ENCODE data around the gene RABL6. TPM values are rescaled to one million over a fixed set of nuclear protein-coding genes. Genes with fewer than 3 reads are reported as not detected.

RABL6 gene
- total and polyA plus RNA-seq, 3 donors from 2014 or later: 69.1 to 103 (median 95.1) TPM

DNA sequence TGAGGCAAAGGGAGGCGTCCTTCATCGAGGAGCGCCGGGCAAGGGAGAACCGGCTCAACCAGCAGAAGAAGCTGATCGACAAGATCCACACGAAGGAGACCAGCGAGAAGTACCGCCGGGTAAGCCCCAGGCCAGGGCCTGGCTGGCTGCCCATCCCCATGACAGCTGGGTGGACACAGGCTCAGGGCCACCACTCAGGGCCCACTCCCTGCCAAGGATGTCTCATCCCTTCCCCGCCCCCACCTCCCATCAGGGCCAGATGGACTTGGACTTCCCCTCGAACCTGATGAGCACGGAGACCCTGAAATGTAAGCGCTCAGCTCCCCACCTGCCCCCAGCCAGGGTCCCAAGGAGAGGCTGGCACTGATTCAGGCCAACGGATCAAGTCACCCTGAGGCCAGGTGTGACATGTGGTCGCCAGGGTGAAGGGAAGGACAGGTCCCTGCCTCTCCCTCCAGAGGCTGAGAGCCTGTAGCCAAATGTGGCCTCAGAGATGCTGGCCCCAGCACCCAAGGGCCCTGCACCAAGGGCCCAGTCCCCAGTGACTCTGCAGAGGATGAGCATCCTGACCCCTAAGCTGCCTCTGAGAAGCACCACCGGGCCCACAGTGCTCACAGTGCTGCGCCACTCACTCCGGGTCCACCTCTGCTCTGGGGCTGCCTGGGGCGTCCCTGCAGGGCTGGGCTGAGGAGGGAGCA, 3.1 kb upstream of the RABL6 start:
- WGBS, 2 donors: 87 to 88% methylated on average over 13 to 20 of the region's 20 CpGs
- no peaks in the 10 kb centered on the region for H3K27me3 ChIP-seq
- H3K36me3 ChIP-seq (ENCODE audit: low read depth, missing control alignments): no peaks in the 10 kb centered on the region
- intact Hi-C loops (cut with DNase I; ENCODE audit: low total_unique reads): loop anchor here (5.0 kb wide), 1 partner anchor 138 kb away; the partner anchor contains the start of gene FBXW5
- no peak for DNase-seq
- TF ChIP-seq, protein P1, sequence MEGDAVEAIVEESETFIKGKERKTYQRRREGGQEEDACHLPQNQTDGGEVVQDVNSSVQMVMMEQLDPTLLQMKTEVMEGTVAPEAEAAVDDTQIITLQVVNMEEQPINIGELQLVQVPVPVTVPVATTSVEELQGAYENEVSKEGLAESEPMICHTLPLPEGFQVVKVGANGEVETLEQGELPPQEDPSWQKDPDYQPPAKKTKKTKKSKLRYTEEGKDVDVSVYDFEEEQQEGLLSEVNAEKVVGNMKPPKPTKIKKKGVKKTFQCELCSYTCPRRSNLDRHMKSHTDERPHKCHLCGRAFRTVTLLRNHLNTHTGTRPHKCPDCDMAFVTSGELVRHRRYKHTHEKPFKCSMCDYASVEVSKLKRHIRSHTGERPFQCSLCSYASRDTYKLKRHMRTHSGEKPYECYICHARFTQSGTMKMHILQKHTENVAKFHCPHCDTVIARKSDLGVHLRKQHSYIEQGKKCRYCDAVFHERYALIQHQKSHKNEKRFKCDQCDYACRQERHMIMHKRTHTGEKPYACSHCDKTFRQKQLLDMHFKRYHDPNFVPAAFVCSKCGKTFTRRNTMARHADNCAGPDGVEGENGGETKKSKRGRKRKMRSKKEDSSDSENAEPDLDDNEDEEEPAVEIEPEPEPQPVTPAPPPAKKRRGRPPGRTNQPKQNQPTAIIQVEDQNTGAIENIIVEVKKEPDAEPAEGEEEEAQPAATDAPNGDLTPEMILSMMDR (IDR thresholded peaks at IDR 0.05): no peak
- no peak for TF ChIP-seq POLR2A (IDR thresholded peaks at IDR 0.05)
- H3K4me1 ChIP-seq: peaks cover 13% of the 10 kb centered on the region
- H3K4me3 ChIP-seq: no peak overlapping the region
- H3K9me3 ChIP-seq: no peaks in the 10 kb centered on the region
- no peak overlapping the region for H3K27ac ChIP-seq

DNA sequence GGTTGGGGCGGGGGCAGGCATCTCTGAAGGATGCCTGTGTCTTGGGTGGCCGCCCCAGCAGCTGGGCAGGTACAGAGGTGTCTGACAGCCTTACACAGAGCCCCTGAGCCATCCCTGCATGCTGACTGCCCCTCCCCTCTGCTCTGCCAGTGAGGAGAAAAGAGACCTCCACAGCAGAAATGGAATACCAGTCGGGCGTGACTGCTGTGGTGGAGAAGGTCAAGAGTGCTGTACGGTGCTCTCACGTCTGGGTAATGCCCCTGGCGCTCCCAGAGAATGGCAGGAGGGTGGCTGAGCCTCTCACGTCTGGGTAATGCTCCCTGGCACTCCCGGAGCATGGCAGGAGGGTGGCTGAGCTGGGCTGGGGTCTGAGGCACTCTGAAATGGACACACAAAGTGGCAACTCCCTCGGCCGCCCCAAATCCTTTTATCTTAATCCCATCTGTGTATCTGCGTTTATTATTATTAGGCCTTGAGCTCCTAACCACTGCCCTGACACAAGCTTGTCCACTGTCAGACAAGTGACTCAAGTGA, 2.5 kb upstream of the RABL6 start:
- no peak for TF ChIP-seq POLR2A (IDR thresholded peaks at IDR 0.05)
- TF ChIP-seq, protein P1 (IDR thresholded peaks at IDR 0.05): no peak
- Histone ChIP-seq H3K9me3 (no peaks in the 10 kb centered on the region), H3K27ac (no peak overlapping the region), H3K4me3 (no peak overlapping the region), H3K4me1 (peaks cover 12% of the 10 kb centered on the region), H3K27me3 (no peaks in the 10 kb centered on the region), H3K36me3 (ENCODE audit: low read depth, missing control alignments) (no peaks in the 10 kb centered on the region)
- no peak for DNase-seq
- intact Hi-C loops (cut with DNase I; ENCODE audit: low total_unique reads): loop anchor here (5.0 kb wide), 1 partner anchor 137 kb away; the partner anchor contains the start of gene FBXW5
- 84 to 85% methylated on average over 10 to 12 of the region's 12 CpGs for WGBS, 2 donors

DNA sequence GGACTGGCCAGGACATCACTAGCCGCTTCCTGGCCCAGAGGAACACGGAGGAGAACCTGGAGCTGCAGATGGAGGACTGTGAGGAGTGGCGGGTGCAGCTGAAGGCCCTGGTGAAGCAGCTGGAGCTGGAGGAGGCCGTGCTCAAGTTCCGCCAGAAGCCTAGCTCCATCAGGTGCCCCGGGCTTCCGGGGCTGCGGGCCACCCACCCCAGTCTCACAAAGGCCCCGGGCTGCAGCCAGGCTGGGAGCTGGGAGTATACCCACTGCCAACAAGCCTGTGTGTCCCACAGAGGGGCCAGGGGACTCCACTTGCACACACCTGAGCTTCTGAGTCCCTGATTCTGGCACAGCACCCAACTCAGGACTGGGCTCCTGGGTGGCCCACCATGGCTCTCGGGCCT, 1.7 kb upstream of the RABL6 start:
- no peak overlapping the region for H3K4me3 ChIP-seq
- no peak for TF ChIP-seq POLR2A (IDR thresholded peaks at IDR 0.05)
- TF ChIP-seq, protein P1 (IDR thresholded peaks at IDR 0.05): no peak
- H3K27ac ChIP-seq: no peak overlapping the region
- no peaks in the 10 kb centered on the region for H3K27me3 ChIP-seq
- DNase-seq: no peak
- 94 to 100% methylated on average over 1 to 10 of the region's 10 CpGs for WGBS, 2 donors
- no peaks in the 10 kb centered on the region for H3K36me3 ChIP-seq (ENCODE audit: low read depth, missing control alignments)
- intact Hi-C loops (cut with DNase I; ENCODE audit: low total_unique reads): loop anchor here (5.0 kb wide), 1 partner anchor 136 kb away; the partner anchor contains the start of gene FBXW5
- no peaks in the 10 kb centered on the region for H3K9me3 ChIP-seq
- peaks cover 12% of the 10 kb centered on the region for H3K4me1 ChIP-seq

DNA sequence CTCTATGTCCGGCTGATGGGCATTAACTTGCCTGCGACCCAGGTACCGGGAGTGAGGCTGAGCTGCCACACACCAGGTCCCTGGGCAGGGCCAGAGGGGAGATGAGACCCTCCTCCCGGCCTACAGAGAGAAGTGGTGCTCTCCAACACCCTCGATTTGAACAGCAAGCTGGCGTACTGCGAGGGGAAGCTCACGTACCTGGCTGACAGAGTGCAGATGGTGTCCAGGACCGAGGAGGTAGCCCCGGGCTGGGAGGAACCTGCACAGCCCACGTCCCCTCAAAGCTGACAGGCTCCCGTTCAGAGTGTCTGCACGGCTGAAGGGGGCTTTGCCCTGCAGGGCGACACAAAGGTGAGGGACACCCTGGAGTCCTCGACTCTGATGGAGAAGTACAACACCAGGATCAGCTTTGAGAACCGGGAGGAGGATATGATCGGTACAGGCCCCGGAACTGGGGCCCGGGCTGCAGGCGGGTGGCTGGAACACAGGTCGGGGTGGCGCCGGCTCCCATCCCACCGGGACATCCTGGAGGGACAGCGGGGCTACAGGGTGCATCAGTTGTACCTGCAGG, 1.0 kb upstream of the RABL6 start:
- intact Hi-C loops (cut with DNase I; ENCODE audit: low total_unique reads): loop anchor here (5.0 kb wide), 1 partner anchor 136 kb away; the partner anchor contains the start of gene FBXW5
- peaks cover 12% of the 10 kb centered on the region for H3K4me1 ChIP-seq
- TF ChIP-seq, protein P1 (IDR thresholded peaks at IDR 0.05): no peak
- no peak for TF ChIP-seq POLR2A (IDR thresholded peaks at IDR 0.05)
- H3K9me3 ChIP-seq: no peaks in the 10 kb centered on the region
- H3K27me3 ChIP-seq: no peaks in the 10 kb centered on the region
- H3K27ac ChIP-seq: peak overlapping the region; percentile 86 to 88
- no peaks in the 10 kb centered on the region for H3K36me3 ChIP-seq (ENCODE audit: low read depth, missing control alignments)
- 42 to 58% methylated on average over 12 to 25 of the region's 25 CpGs for WGBS, 2 donors
- peak overlapping the region; percentile 79 to 94 for H3K4me3 ChIP-seq
- no peak for DNase-seq
